K562 (cell line): ENCODE results near the gene FARP1. TPM values are rescaled to one million over a fixed set of nuclear protein-coding genes. Genes with fewer than 3 reads are reported as not detected.

Source experiments
- ATAC-seq: fragments of 200-7000 bp; cut with Tn5 transposase; 3 replicates; pipeline ENCODE4 v1.9.1; 2020; ENCODE audit warnings: moderate library complexity
- BruUV-seq: library from RNA; stranded (reverse); fragments of 400-500 nt; replicated peaks from 2 replicates; lab custom pipeline; 2021; lab: Mats Ljungman, UMichigan
- CTCF ChIA-PET: fragments of 300-600 bp; formaldehyde crosslinking; extraction: SDS; loops from one replicate; lab custom pipeline; 2021; ENCODE audit warnings: low intra/inter-chr PET ratio; lab: Yijun Ruan, JAX
- POLR2A ChIA-PET: fragments of 300-600, 350-650 bp; sonication (Branson Sonifier 250); formaldehyde crosslinking; extraction: SDS; loops from one replicate; lab custom pipeline; 2021; ENCODE audit warnings: antibody characterized with exemption, inconsistent platforms; lab: Yijun Ruan, JAX
- DNase-seq, 4 experiments: peaks; one replicate each; pipeline versions ENCODE4 v3.0.0 to v3.0.0-alpha.2; 2011 to 2018; ENCODE audit warnings: low spot score in 3 of 4, mixed read lengths in 3 of 4; ENCODE audit errors: extremely low read depth in 1 of 4
- FAIRE-seq: peaks from 2 replicates; lab custom pipeline; 2011; peaks lifted over from hg19 to GRCh38; lab: Jason Lieb, UNC
- H2AFZ ChIP-seq: 2 replicates; pipeline ENCODE4 v1.6.0; 2011; ENCODE audit warnings: low read depth, low read length, control low read depth, inconsistent platforms
- H3K27ac ChIP-seq: fragments of 200-600 bp; 3 replicates; pipeline ENCODE4 v1.8.0; 2011; ENCODE audit warnings: low read depth, mild to moderate bottlenecking, control low read depth, inconsistent platforms, low read length, moderate library complexity, mixed read lengths; ENCODE audit errors: extremely low read depth
- H3K27me3 ChIP-seq, 2 experiments: fragments of 300-600 bp in 1 of 2; 2 replicates in 1 of 2; 3 replicates in 1 of 2; pipeline versions ENCODE4 v1.6.0 to v1.8.0; 2011; ENCODE audit warnings: inconsistent platforms in 2 of 2, low read length in 2 of 2, mild to moderate bottlenecking in 1 of 2, mixed read lengths in 1 of 2, moderate library complexity in 1 of 2; ENCODE audit not compliant: control insufficient read depth in 2 of 2, insufficient read depth in 2 of 2
- H3K36me3 ChIP-seq: fragments of 300-600 bp; 3 replicates; pipeline ENCODE4 v1.8.0; 2011; ENCODE audit warnings: mild to moderate bottlenecking, low read length, inconsistent platforms; ENCODE audit not compliant: control insufficient read depth, insufficient read depth
- H3K4me1 ChIP-seq, 2 experiments: fragments of 200-600 bp in 1 of 2; replicated peaks in 1 of 2; 2 replicates in 1 of 2; 3 replicates in 1 of 2; pipeline versions ENCODE4 v1.5.1 to v1.8.0; 2011; ENCODE audit warnings: inconsistent platforms in 2 of 2, low read length in 2 of 2, mild to moderate bottlenecking in 1 of 2, mixed read lengths in 1 of 2, moderate library complexity in 1 of 2; ENCODE audit not compliant: control insufficient read depth in 2 of 2, insufficient read depth in 2 of 2
- H3K4me2 ChIP-seq: 2 replicates; pipeline ENCODE4 v1.6.1; 2011; ENCODE audit warnings: low read length, control low read depth, inconsistent platforms, mixed read lengths; ENCODE audit not compliant: insufficient read depth
- H3K4me3 ChIP-seq: fragments of 200-600 bp; sonication (generic), shearing (Covaris generic); 2 replicates; pipeline ENCODE4 v1.5.1; 2016; ENCODE audit warnings: control low read depth, inconsistent platforms
- H3K79me2 ChIP-seq: fragments of 200-600 bp; 3 replicates; pipeline ENCODE4 v1.8.0; 2011; ENCODE audit warnings: low read length, inconsistent platforms; ENCODE audit not compliant: control insufficient read depth, insufficient read depth
- H3K9ac ChIP-seq, 2 experiments: 2 replicates each; pipeline versions ENCODE4 v1.6.0 to v1.6.1; 2011; ENCODE audit warnings: low read depth in 2 of 2, low read length in 2 of 2, control low read depth in 1 of 2, inconsistent platforms in 1 of 2, mild to moderate bottlenecking in 1 of 2, mixed read lengths in 1 of 2; ENCODE audit not compliant: insufficient read depth in 1 of 2
- H3K9me1 ChIP-seq: one replicate; pipeline ENCODE4 v1.6.0; 2011; ENCODE audit warnings: inconsistent platforms, mild to moderate bottlenecking, low read length, moderate library complexity; ENCODE audit not compliant: control insufficient read depth, insufficient read depth
- H3K9me3 ChIP-seq: replicated peaks from 2 replicates; pipeline ENCODE4 v1.5.1; 2011; ENCODE audit warnings: low read depth, low read length, inconsistent platforms; ENCODE audit not compliant: control insufficient read depth, insufficient read depth
- H4K20me1 ChIP-seq: replicated peaks from 2 replicates; pipeline ENCODE4 v1.6.1; 2011; ENCODE audit warnings: low read length, inconsistent platforms, mixed read lengths; ENCODE audit not compliant: control insufficient read depth, insufficient read depth
- CBX1 ChIP-seq: sonication (generic); IDR thresholded peaks from 2 replicates; pipeline ENCODE4 v1.6.1; 2016; ENCODE audit warnings: antibody characterized with exemption, low read depth, mild to moderate bottlenecking
- ELF4 ChIP-seq: fragments of 450-650 bp; formaldehyde crosslinking; IDR thresholded peaks from 2 replicates; pipeline ENCODE4 v1.4.0; 2022; ENCODE audit warnings: missing genetic modification characterization
- ZNF24 ChIP-seq: fragments of 450-650 bp; IDR thresholded peaks from 2 replicates; pipeline ENCODE4 v1.6.1; 2016
- ZNF644 ChIP-seq: fragments of 200-800 bp; sonication (Bioruptor generic); IDR thresholded peaks from 2 replicates; pipeline ENCODE4 v1.6.1; 2016; ENCODE audit warnings: low read depth, missing genetic modification characterization, missing compliant biosample characterization
- WGBS: fragments of 100-300 bp; shearing (Covaris generic); methylation state at CpG from one replicate; pipeline ENCODE4 v1.1.6; 2016; ENCODE audit warnings: low coverage, mixed read lengths; ENCODE audit not compliant: insufficient coverage; ENCODE audit errors: missing lambda C conversion rate; 5-methylcytosine and 5-hydroxymethylcytosine counted together
- in situ Hi-C: fragments of 300-500 bp; cut with MboI; formaldehyde crosslinking; loops from 4 replicates; pipeline ENCODE4 v1.15.0; 2018; ENCODE audit warnings: inconsistent platforms, mixed read lengths
- intact Hi-C: fragments of 100-400 bp; cut with micrococcal nuclease; formaldehyde crosslinking; loops from 2 replicates; pipeline ENCODE4 v1.14.2; 2022
- polyA plus RNA-seq, 8 experiments: library from polyadenylated mRNA; depleted of rRNA in 4 of 8; stranded (reverse) in 5 of 8; unstranded in 3 of 8; fragments of >200 nt; fragmentation: Nextera tagmentation in 2 of 8; fragmentation: Illumina TruSeq in 1 of 8; extraction: Ambion mirVana in 2 of 8; extraction: Trizol in 1 of 8; gene quantifications; 2 replicates each; pipeline versions ENCODE4 v1.2.1 to v1.2.3, GENCODE V29; 2011 to 2014; ENCODE audit warnings: inconsistent platforms in 1 of 8, missing spikeins in 1 of 8
- total RNA-seq, 7 experiments: library from RNA; depleted of rRNA in 6 of 7; stranded (reverse); fragments of >200 nt in 6 of 7; fragmentation: Illumina TruSeq in 2 of 7; extraction: Trizol in 2 of 7; gene quantifications; 2 replicates each; pipeline versions ENCODE4 v1.2.1 to v1.2.3, GENCODE V29; 2011 to 2021; ENCODE audit warnings: low replicate concordance in 1 of 7
- TF ChIP-seq, protein P1 (sequence below): fragments of 450-650 bp; IDR thresholded peaks from 2 replicates; pipeline ENCODE4 v1.7.1; 2018; ENCODE audit warnings: mild to moderate bottlenecking, low read depth; ENCODE audit not compliant: partially characterized antibody
- TF ChIP-seq, protein P2 (sequence below): conservative IDR thresholded peaks from 2 replicates; pipeline ENCODE4 v1.6.1; 2011; ENCODE audit warnings: low read depth, mild to moderate bottlenecking, low read length; ENCODE audit not compliant: control insufficient read depth

Gene FARP1
- total and polyA plus RNA-seq, 9 of the 15 experiments (the other 6 are each of a cell fraction or from before 2014, with no cell fraction given), result 0.03 to 0.29 (median 0.05) TPM; not detected in 3

- TF ChIP-seq, protein P1, sequence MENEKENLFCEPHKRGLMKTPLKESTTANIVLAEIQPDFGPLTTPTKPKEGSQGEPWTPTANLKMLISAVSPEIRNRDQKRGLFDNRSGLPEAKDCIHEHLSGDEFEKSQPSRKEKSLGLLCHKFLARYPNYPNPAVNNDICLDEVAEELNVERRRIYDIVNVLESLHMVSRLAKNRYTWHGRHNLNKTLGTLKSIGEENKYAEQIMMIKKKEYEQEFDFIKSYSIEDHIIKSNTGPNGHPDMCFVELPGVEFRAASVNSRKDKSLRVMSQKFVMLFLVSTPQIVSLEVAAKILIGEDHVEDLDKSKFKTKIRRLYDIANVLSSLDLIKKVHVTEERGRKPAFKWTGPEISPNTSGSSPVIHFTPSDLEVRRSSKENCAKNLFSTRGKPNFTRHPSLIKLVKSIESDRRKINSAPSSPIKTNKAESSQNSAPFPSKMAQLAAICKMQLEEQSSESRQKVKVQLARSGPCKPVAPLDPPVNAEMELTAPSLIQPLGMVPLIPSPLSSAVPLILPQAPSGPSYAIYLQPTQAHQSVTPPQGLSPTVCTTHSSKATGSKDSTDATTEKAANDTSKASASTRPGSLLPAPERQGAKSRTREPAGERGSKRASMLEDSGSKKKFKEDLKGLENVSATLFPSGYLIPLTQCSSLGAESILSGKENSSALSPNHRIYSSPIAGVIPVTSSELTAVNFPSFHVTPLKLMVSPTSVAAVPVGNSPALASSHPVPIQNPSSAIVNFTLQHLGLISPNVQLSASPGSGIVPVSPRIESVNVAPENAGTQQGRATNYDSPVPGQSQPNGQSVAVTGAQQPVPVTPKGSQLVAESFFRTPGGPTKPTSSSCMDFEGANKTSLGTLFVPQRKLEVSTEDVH, result no peak
- TF ChIP-seq, protein P2, sequence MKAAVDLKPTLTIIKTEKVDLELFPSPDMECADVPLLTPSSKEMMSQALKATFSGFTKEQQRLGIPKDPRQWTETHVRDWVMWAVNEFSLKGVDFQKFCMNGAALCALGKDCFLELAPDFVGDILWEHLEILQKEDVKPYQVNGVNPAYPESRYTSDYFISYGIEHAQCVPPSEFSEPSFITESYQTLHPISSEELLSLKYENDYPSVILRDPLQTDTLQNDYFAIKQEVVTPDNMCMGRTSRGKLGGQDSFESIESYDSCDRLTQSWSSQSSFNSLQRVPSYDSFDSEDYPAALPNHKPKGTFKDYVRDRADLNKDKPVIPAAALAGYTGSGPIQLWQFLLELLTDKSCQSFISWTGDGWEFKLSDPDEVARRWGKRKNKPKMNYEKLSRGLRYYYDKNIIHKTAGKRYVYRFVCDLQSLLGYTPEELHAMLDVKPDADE, result no peak
- TF ChIP-seq ZNF644 (no peak), ELF4 (CRISPR knock-in tag) (no peak)
These were observed 270.9 kb downstream of the FARP1 start (continued) for GRCh38 chr13:98413796-98414195.

DNA sequence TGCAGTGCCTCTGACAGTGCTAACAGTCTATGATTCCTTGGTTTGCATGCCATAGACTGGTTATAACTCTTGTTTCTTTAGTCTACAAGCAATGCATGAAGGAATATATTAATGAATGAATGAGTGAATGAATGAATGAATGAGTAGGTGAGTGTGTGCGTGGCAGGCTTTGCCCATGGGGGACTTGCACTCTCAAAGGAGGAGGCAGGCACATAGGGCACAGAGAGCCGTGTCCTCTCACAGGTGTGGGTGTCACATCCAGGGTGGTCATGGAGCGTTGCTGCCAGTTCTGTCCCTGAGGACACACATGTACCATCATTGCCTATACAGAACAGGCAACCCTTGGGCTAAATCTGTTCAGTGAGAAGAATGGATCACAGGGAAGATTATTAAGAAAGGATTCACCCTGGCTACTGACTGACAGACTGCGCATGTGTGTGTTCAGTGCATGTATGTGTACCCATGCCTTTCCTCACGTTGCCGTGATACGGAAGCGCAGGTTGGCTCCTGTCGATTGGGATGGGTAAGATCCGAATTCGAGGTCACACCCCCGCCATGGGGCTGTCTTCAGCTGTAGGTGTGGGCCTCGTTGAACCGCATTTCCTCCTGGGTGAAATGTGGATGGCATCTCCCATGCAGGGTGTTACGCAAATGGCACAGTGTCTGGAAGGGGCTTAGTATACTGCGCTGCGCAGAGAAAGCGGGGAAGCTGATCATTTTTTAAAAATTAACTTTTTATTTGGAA is 272.6 kb downstream of the FARP1 start:
- BruUV-seq, result no TSS peak
- Histone ChIP-seq H3K36me3 (no peaks in the 10 kb centered on the region), H3K79me2 (no peaks in the 10 kb centered on the region), H3K4me1 (no peaks in the 10 kb centered on the region), H3K4me2 (no peak overlapping the region), H2AFZ (no peak overlapping the region), H3K27me3 (peaks cover 14 to 62% of the 10 kb centered on the region in 2 experiments; a peak in 4 of 5 replicates), H3K9me1 (no peaks in the 10 kb centered on the region), H3K27ac (no peak overlapping the region), H3K4me3 (no peak overlapping the region), H4K20me1 (no peaks in the 10 kb centered on the region), H3K9ac (no peak overlapping the region), H3K9me3 (no peaks in the 10 kb centered on the region)
- ATAC-seq, result no peak
- intact Hi-C loops, result no loop called here
- DNase-seq, result no peak
- in situ Hi-C loops, result no loop called here
- 15% methylated on average over 18 of the region's 18 CpGs for WGBS
- POLR2A ChIA-PET, result no interaction called here
- FAIRE-seq, result no peak
- CTCF ChIA-PET, result no interaction called here
- 0 out of 2 replicates have a peak, but pooled peaks have one; percentile 26 for TF ChIP-seq ZNF24
- no peak for TF ChIP-seq CBX1
